CMK (cell line): ENCODE results near the gene RAD51B.
"Not testable (repeated sequence)": the region's sequence is repeated elsewhere in the genome, so short reads cannot be mapped to it uniquely, and the experiment has no call there.

Experiments
- DNase-seq: peaks from one replicate; pipeline ENCODE4 v3.0.0-alpha.2; 2010; ENCODE audit warnings: low read depth

RAD51B gene

GRCh38 chr14:68250927-68251768 is 431.6 kb downstream of the RAD51B start:
- no peak for DNase-seq

- DNase-seq, result no peak
Observed at GRCh38 chr14:68251769-68252100, 432.2 kb downstream of the RAD51B start.

- DNase-seq, result no peak
Observed at GRCh38 chr14:68253160-68253780, 433.7 kb downstream of the RAD51B start.

GRCh38 chr14:68253878-68254528 is 434.4 kb downstream of the RAD51B start:
- DNase-seq, result no peak

- DNase-seq, result no peak
Observed at GRCh38 chr14:68254669-68255527, 435.3 kb downstream of the RAD51B start.

- DNase-seq, result no peak
Observed at GRCh38 chr14:68255693-68256178, 436.2 kb downstream of the RAD51B start.

- no peak for DNase-seq
Observed at GRCh38 chr14:68257969-68258368, 438.4 kb downstream of the RAD51B start.

- DNase-seq, result not testable (repeated sequence)
Observed at GRCh38 chr14:68258995-68259394, 439.4 kb downstream of the RAD51B start.

- DNase-seq, result no peak
Observed at GRCh38 chr14:68260121-68260520, 440.5 kb downstream of the RAD51B start.

- no peak for DNase-seq
Observed at GRCh38 chr14:68261092-68261842, 441.7 kb downstream of the RAD51B start.

- DNase-seq, result no peak
Observed at GRCh38 chr14:68262567-68262966, 443.0 kb downstream of the RAD51B start.

GRCh38 chr14:68263563-68264259 is 444.1 kb downstream of the RAD51B start:
- no peak for DNase-seq

GRCh38 chr14:68264260-68264569 is 444.6 kb downstream of the RAD51B start:
- DNase-seq, result no peak

GRCh38 chr14:68266998-68267397 is 447.4 kb downstream of the RAD51B start:
- no peak for DNase-seq

- no peak for DNase-seq
Observed at GRCh38 chr14:68268197-68268596, 448.6 kb downstream of the RAD51B start.

GRCh38 chr14:68268719-68269118 is 449.1 kb downstream of the RAD51B start:
- no peak for DNase-seq

- no peak for DNase-seq
Observed at GRCh38 chr14:68269136-68269927, 449.8 kb downstream of the RAD51B start.

GRCh38 chr14:68270342-68270741 is 450.8 kb downstream of the RAD51B start:
- DNase-seq, result no peak

- no peak for DNase-seq
Observed at GRCh38 chr14:68271913-68272391, 452.4 kb downstream of the RAD51B start.

GRCh38 chr14:68273413-68273812 is 453.8 kb downstream of the RAD51B start:
- DNase-seq, result no peak
